Right kidney (tissue), 1 donor: ENCODE results near the gene CRIM1.

Experiments
- DNase-seq: peaks from one replicate; pipeline ENCODE4 v3.0.0-alpha.2; 2016

The CRIM1 gene

DNA sequence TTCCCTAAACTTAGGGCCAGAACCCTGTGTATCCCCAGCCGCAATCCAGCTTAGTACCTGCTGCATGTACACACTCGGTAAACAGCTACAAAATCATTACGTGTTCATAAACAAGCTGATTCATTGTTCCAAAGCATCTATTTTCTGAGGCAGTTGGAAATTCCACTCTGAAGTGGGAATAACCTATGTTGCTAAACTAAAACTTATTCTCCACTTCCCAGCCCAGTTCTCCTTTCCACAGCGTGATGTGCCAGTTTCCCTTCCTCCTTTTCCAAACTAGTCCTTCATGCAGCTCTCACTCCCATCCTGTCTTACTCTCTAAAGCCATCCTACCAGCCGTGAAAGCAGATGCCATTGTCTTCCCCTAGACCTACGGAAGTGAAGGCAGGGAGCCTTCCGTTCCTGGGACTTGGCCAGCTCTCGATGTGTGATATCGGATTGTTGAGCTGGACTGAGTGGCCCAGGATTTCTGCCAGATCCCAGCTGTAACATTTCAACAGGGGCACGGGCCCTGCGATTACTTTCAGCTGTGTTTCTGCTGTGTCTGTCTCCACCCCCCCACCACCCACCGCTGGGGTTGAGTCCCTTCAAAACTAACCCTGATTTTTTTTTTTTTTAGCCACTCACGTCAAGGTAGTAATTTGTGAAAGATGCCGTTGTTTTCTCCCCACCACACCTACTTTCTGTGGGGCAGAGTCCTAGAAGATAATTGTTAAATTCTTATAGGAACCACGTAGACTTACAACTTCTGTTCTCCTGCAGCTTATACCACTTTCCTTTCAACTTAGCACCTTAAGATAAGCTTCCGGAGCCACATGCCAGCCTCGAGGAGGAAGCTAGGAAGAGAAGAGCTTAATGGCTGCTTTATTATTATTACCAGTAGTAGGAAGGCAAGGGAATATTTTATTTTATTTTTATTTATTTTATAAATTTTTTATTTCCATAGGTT is 100.9 kb downstream of the CRIM1 start:
- DNase-seq, result no peak

DNA sequence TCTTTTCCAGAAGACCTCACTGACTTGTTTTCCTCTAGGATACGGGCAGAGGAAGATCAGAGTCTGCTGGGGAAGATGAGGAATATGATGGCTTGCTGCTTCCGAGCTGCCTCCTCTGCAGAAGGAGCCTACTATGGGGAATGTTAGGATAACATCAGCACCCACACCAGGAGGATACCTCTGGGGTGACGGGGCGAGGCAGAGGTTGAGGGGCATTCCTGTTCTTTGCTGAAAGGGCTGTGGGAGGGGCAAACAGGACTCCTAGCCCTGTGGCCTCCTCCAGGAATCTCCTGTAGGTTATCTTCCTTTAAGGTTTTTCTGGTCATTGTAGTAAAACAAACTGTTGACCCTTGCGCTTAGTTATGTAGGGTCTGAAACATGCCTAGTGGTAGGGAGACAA is 102.5 kb downstream of the CRIM1 start:
- DNase-seq, result no peak

DNA sequence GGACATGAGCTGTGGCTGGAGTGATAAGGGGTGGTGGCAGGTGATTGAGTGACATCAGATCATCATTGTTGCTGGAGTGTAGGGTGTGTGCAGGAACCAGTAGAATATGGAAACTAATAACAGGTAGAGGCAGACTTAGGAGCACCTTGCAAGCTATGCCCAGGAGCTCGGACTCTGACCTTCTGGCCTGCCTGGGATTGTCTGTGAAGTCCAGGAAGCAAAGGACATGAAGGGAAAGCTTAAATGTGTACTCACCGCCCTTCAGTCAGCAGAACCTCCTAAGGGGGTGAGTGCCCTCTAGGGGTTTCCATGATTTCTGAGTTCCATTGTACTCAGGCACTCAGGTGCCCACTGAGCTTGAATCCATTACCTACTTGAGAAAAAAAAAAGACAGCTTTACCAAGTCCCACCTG is 104.2 kb downstream of the CRIM1 start:
- DNase-seq, result no peak

GRCh38 chr2:36461039-36461681 is 105.6 kb downstream of the CRIM1 start:
- no peak for DNase-seq

DNA sequence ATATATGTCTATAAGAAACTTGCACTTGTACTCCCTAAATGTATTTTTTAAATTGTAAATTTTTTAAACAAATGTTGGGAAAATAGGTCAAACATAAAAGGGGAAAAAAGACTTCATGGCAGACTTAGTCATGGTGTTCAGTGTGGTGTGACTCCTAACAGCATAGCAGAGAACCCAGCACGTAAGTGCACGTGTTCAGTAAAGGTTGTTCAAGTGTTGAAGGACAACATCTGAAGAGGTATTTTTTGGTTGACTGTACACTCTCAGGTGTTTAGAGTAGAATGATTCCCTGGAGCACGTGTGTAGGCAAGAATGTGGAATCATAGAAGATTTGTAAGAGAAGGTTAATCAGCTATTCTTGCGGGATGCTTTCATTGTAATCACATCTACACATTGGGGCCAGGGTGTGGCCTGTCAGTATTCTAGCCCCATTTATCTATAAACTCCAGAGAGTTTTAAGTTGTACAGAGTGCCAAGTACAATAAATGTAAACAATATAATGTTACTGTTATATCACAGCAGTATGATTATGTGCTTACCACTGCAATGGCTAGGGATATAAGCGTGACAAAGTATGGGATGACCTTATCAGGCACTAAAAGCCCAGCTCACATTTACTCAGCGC is 106.8 kb downstream of the CRIM1 start:
- no peak for DNase-seq

- DNase-seq, result no peak
These were observed 107.8 kb downstream of the CRIM1 start for GRCh38 chr2:36463365-36463764.

DNA sequence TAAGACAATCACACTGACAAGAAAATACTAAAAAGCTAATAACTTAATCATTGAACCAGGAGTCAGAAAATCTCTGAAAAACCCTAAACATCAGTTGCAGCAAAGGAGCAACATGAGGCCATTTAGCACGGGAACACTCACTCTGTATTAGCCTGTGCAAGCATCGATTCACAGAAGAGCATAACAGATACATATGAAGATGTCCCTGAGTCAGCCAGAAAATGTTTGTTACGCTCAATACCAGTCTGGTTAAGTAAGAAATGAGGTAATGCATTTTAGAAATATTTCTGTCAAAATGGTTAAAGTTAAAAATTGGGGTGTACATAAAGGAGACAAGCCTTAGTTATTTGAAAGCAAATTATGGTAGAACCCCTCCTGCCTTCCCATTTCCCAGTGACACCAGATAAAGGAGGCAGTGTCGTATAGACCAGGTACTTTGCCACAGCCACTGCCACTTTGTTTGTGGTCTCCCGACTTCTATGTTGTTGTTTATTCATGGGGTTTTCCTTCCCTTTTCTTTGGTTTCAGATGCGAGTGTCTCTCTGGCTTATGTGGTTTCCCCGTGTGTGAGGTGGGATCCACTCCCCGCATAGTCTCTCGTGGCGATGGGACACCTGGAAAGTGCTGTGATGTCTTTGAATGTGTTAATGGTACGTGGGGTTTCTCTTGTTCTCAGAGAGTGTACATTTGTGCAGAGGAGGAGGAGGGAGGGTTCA is 108.6 kb downstream of the CRIM1 start:
- DNase-seq, result no peak

DNA sequence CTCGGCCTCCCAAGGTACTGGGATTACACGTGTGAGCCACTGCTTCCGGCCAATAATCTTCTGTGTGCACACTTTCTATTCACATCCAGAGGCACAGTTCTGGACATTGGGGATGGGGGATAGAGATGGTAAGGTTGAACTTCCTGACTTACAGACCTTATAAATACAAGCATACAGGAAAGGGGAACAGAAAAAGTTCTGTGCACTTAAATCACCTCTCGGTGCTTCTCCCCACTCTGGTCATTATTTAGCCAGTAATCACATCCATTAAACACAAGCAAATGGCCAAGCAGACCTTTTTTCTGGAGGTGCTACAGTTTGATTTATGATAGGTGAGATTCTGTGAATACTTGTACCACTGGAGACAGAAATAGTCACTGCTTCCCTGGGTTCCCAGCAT is 110.6 kb downstream of the CRIM1 start:
- DNase-seq, result no peak

DNA sequence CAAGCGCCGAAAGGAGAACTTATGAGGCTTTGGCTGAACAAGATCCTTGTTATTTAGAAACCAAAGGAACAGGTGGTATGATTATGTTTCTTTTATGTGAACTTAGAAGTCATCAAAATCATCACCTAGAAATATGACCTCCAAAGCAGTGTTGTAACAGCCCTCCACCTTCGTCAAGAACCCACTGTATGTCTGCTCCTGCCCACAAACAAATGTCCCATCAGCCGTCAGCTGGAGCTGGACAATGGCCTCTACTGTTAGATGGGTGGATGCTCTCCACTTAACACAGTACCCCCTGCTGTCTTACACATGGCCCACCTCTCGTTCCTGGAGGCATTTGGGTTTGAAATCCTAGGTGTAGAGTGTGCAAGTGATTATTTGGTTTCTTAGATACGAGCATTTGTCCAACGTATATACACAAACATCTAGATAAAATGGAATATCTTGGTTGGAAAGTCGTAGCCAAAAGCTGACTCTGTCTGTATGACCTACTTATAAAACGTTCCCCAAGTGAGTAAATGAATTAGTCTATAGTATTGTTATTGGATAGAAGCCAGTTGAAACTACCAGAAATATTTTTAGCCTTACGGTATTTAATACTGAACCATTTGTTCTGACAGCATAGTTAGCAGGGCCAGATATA is 113.0 kb downstream of the CRIM1 start:
- peak; percentile 29 for DNase-seq

DNA sequence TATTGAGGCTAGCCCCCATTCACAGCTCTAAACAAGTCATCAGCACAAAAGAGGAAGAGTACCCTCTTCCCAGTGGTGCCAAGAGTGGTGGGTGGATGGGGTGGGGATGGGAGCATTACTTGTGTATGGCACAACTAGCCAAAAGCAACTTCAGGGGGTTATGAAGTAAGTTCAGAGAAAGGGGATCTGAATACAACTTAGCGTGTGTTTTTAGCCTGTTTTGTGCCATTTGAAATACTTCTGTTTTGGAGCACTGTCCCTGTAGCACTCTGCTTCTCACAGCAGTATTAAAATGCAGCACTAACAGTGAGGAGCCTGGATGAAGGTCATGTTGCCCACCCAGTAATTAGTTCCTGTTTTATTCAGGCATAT is 113.5 kb downstream of the CRIM1 start:
- DNase-seq, result no peak

- DNase-seq, result no peak
These were observed 114.1 kb downstream of the CRIM1 start for GRCh38 chr2:36469710-36470109.

DNA sequence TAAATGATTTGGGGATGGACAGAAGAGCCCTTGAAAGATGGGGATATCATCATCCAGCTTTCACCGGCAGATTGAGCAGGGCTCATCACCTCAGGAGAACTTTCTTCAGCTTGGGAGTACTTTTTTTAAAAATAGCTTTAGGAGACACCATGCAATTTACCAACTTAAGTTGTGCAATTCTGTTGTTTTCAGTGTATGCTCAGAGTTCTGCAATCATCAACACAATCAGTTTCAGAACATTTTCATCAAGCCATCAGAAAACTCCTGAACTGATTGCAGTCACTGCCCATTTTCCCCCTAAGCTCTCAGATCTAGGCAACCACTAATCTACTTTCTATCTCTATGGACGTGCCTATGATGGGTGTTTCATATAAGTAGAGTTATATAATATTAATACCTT is 117.7 kb downstream of the CRIM1 start:
- DNase-seq, result no peak

DNA sequence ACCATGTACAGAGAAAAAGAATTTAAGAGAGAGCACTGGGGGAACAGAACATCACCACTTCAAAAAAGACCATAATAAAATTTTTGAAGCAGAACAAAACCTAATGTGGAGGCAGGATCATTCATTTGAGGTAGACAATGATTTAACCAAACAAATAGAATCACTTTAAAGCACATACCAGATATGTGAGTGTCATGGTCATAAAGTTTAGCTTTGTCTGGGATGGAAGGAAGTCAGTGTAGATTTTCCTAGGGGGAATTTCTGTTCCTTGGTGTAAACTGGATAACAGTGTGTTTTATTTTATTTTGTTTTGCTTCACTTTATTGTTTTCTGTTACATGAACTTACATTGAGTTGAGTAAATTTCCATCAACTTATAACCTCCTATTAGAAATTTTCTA is 120.8 kb downstream of the CRIM1 start:
- DNase-seq, result no peak

DNA sequence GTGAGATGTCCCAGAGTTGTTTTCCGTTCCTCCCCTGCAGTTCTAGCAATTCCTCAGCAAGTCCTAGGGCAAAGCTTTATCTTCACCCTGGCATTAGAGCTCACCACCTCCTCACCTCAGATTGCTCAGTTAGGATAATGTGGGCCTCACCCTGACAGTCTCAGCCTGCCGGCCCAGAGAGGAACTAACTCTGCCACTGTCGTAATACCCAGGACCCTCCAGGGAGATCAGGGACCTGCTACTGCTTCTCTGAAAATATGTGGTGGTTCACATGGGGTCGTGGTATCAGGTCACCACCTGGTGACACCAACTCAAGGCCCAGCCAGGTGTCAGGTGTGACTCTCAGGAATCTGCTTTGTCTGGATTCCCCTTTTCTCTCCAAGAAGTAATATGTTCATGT is 121.7 kb downstream of the CRIM1 start:
- no peak for DNase-seq

- DNase-seq, result no peak
These were observed 122.2 kb downstream of the CRIM1 start for GRCh38 chr2:36477746-36478145.

- no peak for DNase-seq
These were observed 122.8 kb downstream of the CRIM1 start for GRCh38 chr2:36478332-36478738.

GRCh38 chr2:36478999-36479398 is 123.4 kb downstream of the CRIM1 start:
- DNase-seq, result no peak

- DNase-seq, result no peak
These were observed 123.8 kb downstream of the CRIM1 start for GRCh38 chr2:36479406-36479805.

DNA sequence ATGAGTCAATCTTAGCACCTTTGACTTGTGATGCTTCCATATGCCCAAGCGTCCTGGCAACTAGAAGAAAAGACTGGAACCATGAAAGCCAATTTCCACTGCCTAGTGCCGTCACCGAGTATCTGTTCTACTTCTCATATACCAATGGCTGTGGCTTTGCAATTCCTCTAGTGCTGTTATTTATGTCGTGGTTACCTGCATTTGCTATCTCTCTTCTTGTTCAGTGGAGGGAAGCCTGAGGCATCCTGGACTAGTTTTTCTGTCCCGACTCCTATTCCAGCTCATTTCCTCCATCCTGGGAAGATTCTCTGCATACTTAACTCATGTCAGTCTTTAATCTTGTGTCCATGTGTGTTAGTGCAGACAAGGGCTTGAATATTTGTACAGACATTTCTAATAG is 124.5 kb downstream of the CRIM1 start:
- no peak for DNase-seq

DNA sequence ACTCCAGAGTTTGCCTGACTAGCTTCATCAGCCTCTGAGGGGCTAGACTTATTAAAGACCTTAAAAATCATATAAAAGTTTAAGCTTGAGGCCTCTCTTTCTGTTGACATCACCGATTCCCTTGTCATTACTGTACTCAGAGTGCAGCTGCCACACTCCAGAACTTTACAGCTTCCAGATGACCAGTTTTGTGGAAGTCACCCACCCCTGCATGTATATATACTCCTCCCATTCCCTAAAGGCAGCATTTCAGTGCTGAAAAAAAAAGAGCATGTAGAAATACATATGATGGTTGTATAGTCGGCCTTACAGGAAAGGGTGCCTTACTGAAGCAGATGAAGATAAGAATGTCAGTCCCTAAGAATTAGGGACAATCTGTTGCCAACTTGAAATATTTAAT is 125.1 kb downstream of the CRIM1 start:
- no peak for DNase-seq

DNA sequence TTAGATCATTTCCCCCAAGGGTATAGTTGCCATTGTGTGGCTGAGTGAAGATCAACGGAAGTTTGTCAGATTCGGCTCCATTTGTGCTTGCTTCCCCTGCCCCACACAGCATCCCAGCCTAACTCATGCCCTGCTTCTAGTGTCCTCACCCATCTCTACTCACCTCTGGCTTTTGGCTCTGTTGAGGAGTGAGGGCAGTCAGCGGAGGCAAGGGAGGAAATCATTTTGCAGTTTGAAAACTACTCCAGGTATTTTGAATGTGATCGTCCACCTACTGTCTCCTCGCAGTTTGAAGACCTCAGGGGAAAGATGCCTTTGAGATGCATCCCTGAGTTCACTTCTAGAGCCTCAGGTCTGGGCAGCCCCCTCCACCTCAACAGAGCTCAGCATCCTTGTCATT is 126.1 kb downstream of the CRIM1 start:
- no peak for DNase-seq

DNA sequence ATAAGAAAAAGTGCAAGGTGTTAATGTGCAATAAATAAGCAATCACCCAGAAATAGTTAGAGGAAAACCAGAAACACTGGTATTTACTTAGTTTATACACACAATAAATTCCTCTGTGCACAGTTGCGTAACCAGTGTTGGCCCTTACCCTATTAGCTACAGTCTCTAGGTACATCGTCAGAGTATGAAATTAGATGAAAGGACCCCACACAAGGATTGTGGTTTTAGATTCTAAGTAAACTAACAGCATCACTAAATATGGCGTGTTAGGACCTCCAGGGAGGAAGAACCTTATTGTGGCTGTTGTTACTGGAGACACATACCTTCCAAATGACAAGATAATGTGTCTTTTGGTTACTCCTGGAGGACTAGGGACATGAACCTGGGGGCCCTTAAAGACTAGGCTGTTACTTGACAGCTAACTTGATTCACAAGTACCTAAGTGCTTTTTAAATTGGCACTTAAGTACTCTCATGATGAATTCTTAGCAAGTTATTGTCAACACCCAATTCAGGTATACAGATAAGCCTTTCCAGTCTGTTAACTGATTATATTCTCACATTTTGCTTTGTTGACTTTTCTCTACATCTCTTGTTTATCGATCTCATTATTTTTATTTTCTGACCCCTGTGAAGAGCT is 127.1 kb downstream of the CRIM1 start:
- DNase-seq, result no peak
